SK-N-SH treated with all-trans-retinoic acid at 6 μM for 48 hours (cell line): ENCODE results near the gene TFIP11.

Source experiments
- PPARA ChIP-seq: fragments of 250-450 bp; sonication (Bioruptor Pico); IDR thresholded peaks from 2 replicates; pipeline ENCODE4 v1.5.0; 2020; ENCODE audit warnings: mild to moderate bottlenecking, borderline replicate concordance
- ZFP30 ChIP-seq: fragments of 450-650 bp; formaldehyde crosslinking; IDR thresholded peaks from 2 replicates; pipeline ENCODE4 v1.5.0; 2022; ENCODE audit warnings: mild to moderate bottlenecking, moderate library complexity
- ZNF565 ChIP-seq: fragments of 450-650 bp; formaldehyde crosslinking; conservative IDR thresholded peaks from 2 replicates; pipeline ENCODE4 v1.5.0; 2020; ENCODE audit warnings: low read depth, mild to moderate bottlenecking, moderate library complexity
- TF ChIP-seq, protein P1 (sequence below): fragments of 250-450 bp; sonication (Bioruptor Pico); IDR thresholded peaks from 2 replicates; pipeline ENCODE4 v1.8.0; 2021; ENCODE audit warnings: low read depth, mild to moderate bottlenecking, moderate library complexity, borderline replicate concordance
- TF ChIP-seq, protein P2 (sequence below): fragments of 250-450 bp; sonication (Bioruptor Pico); IDR thresholded peaks from 2 replicates; pipeline ENCODE4 v1.5.1; 2021; ENCODE audit warnings: mild to moderate bottlenecking, moderate library complexity
- TF ChIP-seq, protein P3 (sequence below): fragments of 250-450 bp; sonication (Bioruptor Pico); IDR thresholded peaks from 2 replicates; pipeline ENCODE4 v1.5.1; 2020; ENCODE audit warnings: low read depth, mild to moderate bottlenecking, moderate library complexity

DNA sequence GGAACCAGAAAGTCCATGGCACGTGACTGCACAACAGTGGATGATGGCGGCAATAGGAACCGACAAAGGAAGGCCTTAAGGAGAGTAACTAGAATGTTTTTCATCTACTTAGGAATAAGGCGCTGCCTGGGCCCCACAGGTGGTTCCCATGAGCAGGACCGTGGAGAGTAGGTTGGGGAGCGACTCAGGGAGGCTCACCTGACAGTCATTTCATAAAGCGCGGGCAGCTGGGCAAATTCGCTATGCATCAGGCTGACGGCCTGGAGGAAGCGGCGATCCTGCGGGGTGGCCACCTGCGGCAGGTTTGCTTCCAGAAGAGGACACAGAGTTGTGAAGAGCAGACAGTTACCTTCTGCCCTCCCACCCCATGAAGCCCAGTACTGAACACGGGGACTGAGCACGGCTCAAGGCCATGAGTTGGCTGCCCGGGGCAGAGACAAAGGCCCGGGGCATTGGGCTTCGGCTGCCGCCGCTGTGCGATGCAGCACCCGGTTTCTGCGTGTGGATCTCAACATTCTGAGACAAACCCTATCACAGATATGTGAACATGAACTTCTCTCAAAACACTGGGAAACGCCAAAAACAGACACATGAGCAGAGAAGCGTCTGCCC lies 54.5 kb downstream of the TFIP11 start:
- TF ChIP-seq, protein P1, sequence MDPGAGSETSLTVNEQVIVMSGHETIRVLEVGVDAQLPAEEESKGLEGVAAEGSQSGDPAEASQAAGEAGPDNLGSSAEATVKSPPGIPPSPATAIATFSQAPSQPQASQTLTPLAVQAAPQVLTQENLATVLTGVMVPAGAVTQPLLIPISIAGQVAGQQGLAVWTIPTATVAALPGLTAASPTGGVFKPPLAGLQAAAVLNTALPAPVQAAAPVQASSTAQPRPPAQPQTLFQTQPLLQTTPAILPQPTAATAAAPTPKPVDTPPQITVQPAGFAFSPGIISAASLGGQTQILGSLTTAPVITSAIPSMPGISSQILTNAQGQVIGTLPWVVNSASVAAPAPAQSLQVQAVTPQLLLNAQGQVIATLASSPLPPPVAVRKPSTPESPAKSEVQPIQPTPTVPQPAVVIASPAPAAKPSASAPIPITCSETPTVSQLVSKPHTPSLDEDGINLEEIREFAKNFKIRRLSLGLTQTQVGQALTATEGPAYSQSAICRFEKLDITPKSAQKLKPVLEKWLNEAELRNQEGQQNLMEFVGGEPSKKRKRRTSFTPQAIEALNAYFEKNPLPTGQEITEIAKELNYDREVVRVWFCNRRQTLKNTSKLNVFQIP: no peak
- no peak for TF ChIP-seq ZNF565 (CRISPR knock-in tag)
- TF ChIP-seq ZFP30 (CRISPR knock-in tag): no peak
- no peak for TF ChIP-seq PPARA (CRISPR knock-in tag)
- TF ChIP-seq, protein P2, sequence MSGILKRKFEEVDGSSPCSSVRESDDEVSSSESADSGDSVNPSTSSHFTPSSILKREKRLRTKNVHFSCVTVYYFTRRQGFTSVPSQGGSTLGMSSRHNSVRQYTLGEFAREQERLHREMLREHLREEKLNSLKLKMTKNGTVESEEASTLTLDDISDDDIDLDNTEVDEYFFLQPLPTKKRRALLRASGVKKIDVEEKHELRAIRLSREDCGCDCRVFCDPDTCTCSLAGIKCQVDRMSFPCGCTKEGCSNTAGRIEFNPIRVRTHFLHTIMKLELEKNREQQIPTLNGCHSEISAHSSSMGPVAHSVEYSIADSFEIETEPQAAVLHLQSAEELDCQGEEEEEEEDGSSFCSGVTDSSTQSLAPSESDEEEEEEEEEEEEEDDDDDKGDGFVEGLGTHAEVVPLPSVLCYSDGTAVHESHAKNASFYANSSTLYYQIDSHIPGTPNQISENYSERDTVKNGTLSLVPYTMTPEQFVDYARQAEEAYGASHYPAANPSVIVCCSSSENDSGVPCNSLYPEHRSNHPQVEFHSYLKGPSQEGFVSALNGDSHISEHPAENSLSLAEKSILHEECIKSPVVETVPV (CRISPR knock-in tag): no peak
- TF ChIP-seq, protein P3, sequence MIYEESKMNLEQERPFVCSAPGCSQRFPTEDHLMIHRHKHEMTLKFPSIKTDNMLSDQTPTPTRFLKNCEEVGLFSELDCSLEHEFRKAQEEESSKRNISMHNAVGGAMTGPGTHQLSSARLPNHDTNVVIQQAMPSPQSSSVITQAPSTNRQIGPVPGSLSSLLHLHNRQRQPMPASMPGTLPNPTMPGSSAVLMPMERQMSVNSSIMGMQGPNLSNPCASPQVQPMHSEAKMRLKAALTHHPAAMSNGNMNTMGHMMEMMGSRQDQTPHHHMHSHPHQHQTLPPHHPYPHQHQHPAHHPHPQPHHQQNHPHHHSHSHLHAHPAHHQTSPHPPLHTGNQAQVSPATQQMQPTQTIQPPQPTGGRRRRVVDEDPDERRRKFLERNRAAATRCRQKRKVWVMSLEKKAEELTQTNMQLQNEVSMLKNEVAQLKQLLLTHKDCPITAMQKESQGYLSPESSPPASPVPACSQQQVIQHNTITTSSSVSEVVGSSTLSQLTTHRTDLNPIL: no peak
